ENCODE results near the gene CCR7.

- TF ChIP-seq CTCF (conservative IDR thresholded peaks at IDR 0.05 in 1 of 2, IDR thresholded peaks at IDR 0.05 in 1 of 2; ENCODE audit: extremely low read depth in 1 of 2, insufficient read depth in 1 of 2, low read depth in 1 of 2, low read length in 2 of 2) = no peak
- no peak for TF ChIP-seq EZH2 (IDR thresholded peaks at IDR 0.05; ENCODE audit: borderline replicate concordance, low read length)
Observed at GRCh38 chr17:40608061-40608581, 42.8 kb upstream of the CCR7 start.
